Caco-2 (cell line): ENCODE measurements around the gene GSKIP. TPM values are rescaled to one million over a fixed set of nuclear protein-coding genes. Genes with fewer than 3 reads are reported as not detected.

Experiments
- Bru-seq: library from RNA; stranded (reverse); fragments of 400-500 nt; gene quantifications from one replicate; lab custom pipeline; 2021; lab: Mats Ljungman, UMichigan
- BruChase-seq, 2 experiments: library from RNA; stranded (reverse); fragments of 400-500 nt; gene quantifications; one replicate each; lab custom pipeline; 2021; lab: Mats Ljungman, UMichigan
- BruUV-seq: library from RNA; stranded (reverse); fragments of 400-500 nt; replicated peaks from 2 replicates; lab custom pipeline; 2021; lab: Mats Ljungman, UMichigan
- CTCF ChIA-PET: fragments of 300-600 bp; sonication (Branson Sonifier 250); formaldehyde crosslinking; loops from one replicate; lab custom pipeline; 2022; ENCODE audit warnings: antibody characterized with exemption; lab: Charles Lee
- POLR2A ChIA-PET: fragments of 300-600 bp; sonication (Branson Sonifier 250); formaldehyde crosslinking; loops from one replicate; lab custom pipeline; 2022; ENCODE audit warnings: antibody characterized with exemption; lab: Charles Lee
- DNase-seq, 2 experiments: peaks; one replicate each; pipeline versions ENCODE4 v3.0.0 to v3.0.0-alpha.2; 2020 to 2022
- H3K27me3 ChIP-seq: replicated peaks from 2 replicates; pipeline ENCODE4 v1.6.0; 2011; ENCODE audit warnings: low read length; ENCODE audit not compliant: control insufficient read depth, insufficient read depth
- H3K36me3 ChIP-seq: 2 replicates; pipeline ENCODE4 v1.5.1; 2011; ENCODE audit warnings: low read length; ENCODE audit not compliant: control insufficient read depth, insufficient read depth
- H3K4me1 ChIP-seq: fragments of 250-450 bp; sonication (Bioruptor Pico); 2 replicates; pipeline ENCODE4 v1.5.1; 2020; ENCODE audit warnings: mild to moderate bottlenecking
- H3K4me3 ChIP-seq: 2 replicates; pipeline ENCODE4 v1.5.1; 2011; ENCODE audit warnings: low read depth, mild to moderate bottlenecking, control low read depth, low read length
- H3K9me3 ChIP-seq: fragments of 250-450 bp; sonication (Bioruptor Pico); 2 replicates; pipeline ENCODE4 v1.5.1; 2020; ENCODE audit warnings: mild to moderate bottlenecking, moderate library complexity
- H3K27ac Mint-ChIP-seq: one replicate; pipeline ENCODE4 v1.8.0; 2022; ENCODE audit warnings: mixed read lengths; ENCODE audit not compliant: unreplicated experiment
- H3K27me3 Mint-ChIP-seq: one replicate; pipeline ENCODE4 v1.8.0; 2022; ENCODE audit warnings: mixed read lengths; ENCODE audit not compliant: insufficient read depth, unreplicated experiment
- H3K36me3 Mint-ChIP-seq: one replicate; pipeline ENCODE4 v1.8.0; 2022; ENCODE audit warnings: mild to moderate bottlenecking, mixed read lengths; ENCODE audit not compliant: insufficient read depth, unreplicated experiment
- H3K4me1 Mint-ChIP-seq: one replicate; pipeline ENCODE4 v1.8.0; 2022; ENCODE audit warnings: low read depth, mixed read lengths; ENCODE audit not compliant: unreplicated experiment
- H3K4me3 Mint-ChIP-seq: one replicate; pipeline ENCODE4 v1.8.0; 2022; ENCODE audit warnings: mild to moderate bottlenecking, moderate library complexity, mixed read lengths; ENCODE audit not compliant: unreplicated experiment
- H3K9me3 Mint-ChIP-seq: one replicate; pipeline ENCODE4 v1.8.0; 2022; ENCODE audit warnings: mixed read lengths; ENCODE audit not compliant: unreplicated experiment
- intact Hi-C: fragments of 100-400 bp; cut with micrococcal nuclease; formaldehyde crosslinking; loops from one replicate; pipeline ENCODE4 v1.10.0; 2022; ENCODE audit not compliant: unreplicated experiment
- long read RNA-seq: library from polyadenylated mRNA; stranded (forward); transcript quantifications from one replicate; pipeline ENCODE4 v2.0.0, GENCODE V29; 2022
- total RNA-seq: library from RNA; stranded (reverse); gene quantifications from 2 replicates; pipeline ENCODE4 v1.2.3, GENCODE V29; 2022
- TF ChIP-seq, protein P1 (sequence below), 2 experiments: fragments of 200-600 bp in 1 of 2; IDR thresholded peaks; 1 replicate in 1 of 2; 2 replicates in 1 of 2; pipeline versions ENCODE4 v1.5.1 to v1.8.0; 2011 to 2022; ENCODE audit warnings: antibody characterized with exemption in 1 of 2, control low read depth in 1 of 2, inconsistent platforms in 1 of 2, low read depth in 1 of 2, low read length in 1 of 2, mild to moderate bottlenecking in 1 of 2, moderate library complexity in 1 of 2; ENCODE audit not compliant: insufficient read depth in 1 of 2, severe bottlenecking in 1 of 2, unreplicated experiment in 1 of 2

The GSKIP gene
- total RNA-seq (24.1 and 27.9 TPM in 2 replicates), Bru-seq, nascent RNA (percentile 75 among the genes with signal in this experiment), BruChase-seq, experiment 1, labeled RNA remaining after a 2-hour chase (percentile 83 among the genes with signal in this experiment), BruChase-seq, experiment 2, labeled RNA remaining after a 6-hour chase (percentile 82 among the genes with signal in this experiment)
- long read RNA-seq, transcript GSKIP-205 (4 exons, 2,218 nt), result major isoform, 53 of 66 reads
- long read RNA-seq, partial matches to known transcripts, result 7 of 66 reads
- long read RNA-seq, other reads (novel, unspliced or antisense), result 5 of 66 reads

- POLR2A ChIA-PET, result no interaction called here
- TF ChIP-seq, protein P1, sequence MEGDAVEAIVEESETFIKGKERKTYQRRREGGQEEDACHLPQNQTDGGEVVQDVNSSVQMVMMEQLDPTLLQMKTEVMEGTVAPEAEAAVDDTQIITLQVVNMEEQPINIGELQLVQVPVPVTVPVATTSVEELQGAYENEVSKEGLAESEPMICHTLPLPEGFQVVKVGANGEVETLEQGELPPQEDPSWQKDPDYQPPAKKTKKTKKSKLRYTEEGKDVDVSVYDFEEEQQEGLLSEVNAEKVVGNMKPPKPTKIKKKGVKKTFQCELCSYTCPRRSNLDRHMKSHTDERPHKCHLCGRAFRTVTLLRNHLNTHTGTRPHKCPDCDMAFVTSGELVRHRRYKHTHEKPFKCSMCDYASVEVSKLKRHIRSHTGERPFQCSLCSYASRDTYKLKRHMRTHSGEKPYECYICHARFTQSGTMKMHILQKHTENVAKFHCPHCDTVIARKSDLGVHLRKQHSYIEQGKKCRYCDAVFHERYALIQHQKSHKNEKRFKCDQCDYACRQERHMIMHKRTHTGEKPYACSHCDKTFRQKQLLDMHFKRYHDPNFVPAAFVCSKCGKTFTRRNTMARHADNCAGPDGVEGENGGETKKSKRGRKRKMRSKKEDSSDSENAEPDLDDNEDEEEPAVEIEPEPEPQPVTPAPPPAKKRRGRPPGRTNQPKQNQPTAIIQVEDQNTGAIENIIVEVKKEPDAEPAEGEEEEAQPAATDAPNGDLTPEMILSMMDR (IDR thresholded peaks at IDR 0.05; ENCODE audit: insufficient read depth in 1 of 2, low read depth in 1 of 2, low read length in 1 of 2, severe bottlenecking in 1 of 2, unreplicated experiment in 1 of 2), result no peak
- H3K4me3 Mint-ChIP-seq, result peak within 1 kb of the TSS; percentile 93
- Histone ChIP-seq H3K36me3 (no peaks in the 10 kb centered on the region; the same call in 1 of the 2 replicates), H3K27me3 (no peaks in the 10 kb centered on the region), H3K4me1 (peaks cover 18% of the 10 kb centered on the region; the same call in 1 of the 2 replicates), H3K9me3 (no peaks in the 10 kb centered on the region), H3K4me3 (peak within 1 kb of the TSS; percentile 95)
- no peaks in the 10 kb centered on the region for H3K9me3 Mint-ChIP-seq
- DNase-seq, result peak; percentile 94 to 96
- H3K27ac Mint-ChIP-seq, result peak within 1 kb of the TSS; percentile 82
- intact Hi-C loops, result loop anchor here (1.0 to 2.0 kb wide), 5 partner anchors 28 to 140 kb away; partner anchors contain the start of gene PAPOLA
- H3K4me1 Mint-ChIP-seq, result peaks cover 14% of the 10 kb centered on the region
- no peaks in the 10 kb centered on the region for H3K27me3 Mint-ChIP-seq
- H3K36me3 Mint-ChIP-seq, result peaks cover 22% of the 10 kb centered on the region
- BruUV-seq, result no TSS peak
- CTCF ChIA-PET, result interaction anchor here (0.8 kb wide), 1 partner anchor 264 kb away, joined by 3 read pairs; no protein-coding TSS in a partner anchor
Measured at GRCh38 chr14:96362965-96363750, at the start of gene GSKIP, which contains the start of gene ATG2B. GSKIP (plus strand) TSS chr14:96363526; CDS start chr14:96382248, 18,722 bp downstream. ATG2B (minus strand) TSS chr14:96363341; CDS start chr14:96362976, 365 bp downstream.

GRCh38 chr14:96316087-96316486 is 47.2 kb upstream of the GSKIP start:
- Mint-ChIP-seq H3K9me3 (no peaks in the 10 kb centered on the region), H3K27me3 (no peaks in the 10 kb centered on the region), H3K4me3 (no peak overlapping the region), H3K27ac (no peak overlapping the region), H3K4me1 (no peaks in the 10 kb centered on the region), H3K36me3 (peaks cover 17% of the 10 kb centered on the region)
- Histone ChIP-seq H3K9me3 (no peaks in the 10 kb centered on the region), H3K27me3 (no peaks in the 10 kb centered on the region), H3K36me3 (no peaks in the 10 kb centered on the region; the same call in 1 of the 2 replicates), H3K4me3 (no peak overlapping the region), H3K4me1 (peaks cover under 1% of the 10 kb centered on the region)
- BruUV-seq, result no TSS peak
- TF ChIP-seq, protein P1 (IDR thresholded peaks at IDR 0.05; ENCODE audit: insufficient read depth in 1 of 2, low read depth in 1 of 2, low read length in 1 of 2, severe bottlenecking in 1 of 2, unreplicated experiment in 1 of 2), result no peak
- ChIA-PET CTCF (no interaction called here), POLR2A (no interaction called here)
- intact Hi-C loops, result no loop called here
- DNase-seq, result no peak

GRCh38 chr14:96318836-96319235 is 44.5 kb upstream of the GSKIP start:
- no peaks in the 10 kb centered on the region; the same call in 1 of the 2 replicates for H3K36me3 ChIP-seq
- TF ChIP-seq, protein P1 (IDR thresholded peaks at IDR 0.05; ENCODE audit: insufficient read depth in 1 of 2, low read depth in 1 of 2, low read length in 1 of 2, severe bottlenecking in 1 of 2, unreplicated experiment in 1 of 2), result no peak
- no peak overlapping the region for H3K4me3 Mint-ChIP-seq
- H3K27me3 Mint-ChIP-seq, result no peaks in the 10 kb centered on the region
- ChIA-PET POLR2A (no interaction called here), CTCF (no interaction called here)
- no peak overlapping the region for H3K27ac Mint-ChIP-seq
- no peaks in the 10 kb centered on the region for H3K27me3 ChIP-seq
- no peaks in the 10 kb centered on the region for H3K4me1 ChIP-seq
- H3K9me3 Mint-ChIP-seq, result no peaks in the 10 kb centered on the region
- no peaks in the 10 kb centered on the region for H3K9me3 ChIP-seq
- no TSS peak for BruUV-seq
- H3K36me3 Mint-ChIP-seq, result peaks cover 10% of the 10 kb centered on the region
- H3K4me1 Mint-ChIP-seq, result no peaks in the 10 kb centered on the region
- DNase-seq, result no peak
- intact Hi-C loops, result no loop called here
- no peak overlapping the region for H3K4me3 ChIP-seq
